ENCODE measurements around the gene BTBD9. TPM values are rescaled to one million over a fixed set of nuclear protein-coding genes. Genes with fewer than 3 reads are reported as not detected.

BTBD9 gene
- total RNA-seq, 1 experiment from 2014 or later = 4.3 TPM

DNA sequence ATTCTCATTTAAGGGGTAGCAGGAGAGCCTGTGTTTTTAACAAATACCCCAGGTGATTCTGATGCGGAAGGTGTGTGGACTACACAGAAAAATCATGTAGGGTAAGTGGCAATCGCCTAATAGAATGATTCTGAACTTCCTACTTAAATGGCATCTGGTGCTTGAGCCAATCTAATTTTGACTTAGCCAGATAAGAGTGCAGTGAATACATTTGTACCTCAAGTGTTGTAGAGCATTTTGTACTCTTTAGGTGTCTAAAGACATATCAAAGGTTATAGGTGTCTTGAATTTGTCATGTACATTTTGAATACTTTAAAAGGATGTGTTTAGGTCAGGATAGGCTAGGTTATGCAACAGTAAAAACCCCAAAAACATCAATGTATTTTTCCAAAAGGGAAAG, 10.0 kb upstream of the BTBD9 start:
- H4K20me1 ChIP-seq (ENCODE audit: low read length) = no peaks in the 10 kb centered on the region
- ChIA-PET POLR2A (ENCODE audit: unreplicated experiment) (no interaction called here), CTCF (no interaction called here)
- BruUV-seq (replicated peaks) = no TSS peak
- no peak for DNase-seq
- ATAC-seq = no peak
- H3K36me3 ChIP-seq (ENCODE audit: low read depth, low read length) = no peaks in the 10 kb centered on the region
- no peaks in the 10 kb centered on the region for H3K79me2 ChIP-seq (ENCODE audit: low read length)
- H3K9me3 ChIP-seq (ENCODE audit: low read length) = no peaks in the 10 kb centered on the region
- intact Hi-C loops (cut with micrococcal nuclease) = no loop called here
- no peak overlapping the region for H3K4me3 ChIP-seq (ENCODE audit: low read length)
- H3F3A ChIP-seq (ENCODE audit: low read length, unreplicated experiment) = no peaks in the 10 kb centered on the region
- no peak overlapping the region for H2AFZ ChIP-seq (ENCODE audit: low read length)
- no peaks in the 10 kb centered on the region for H3K27me3 ChIP-seq (ENCODE audit: low read length)
- no peak overlapping the region for H3K4me2 ChIP-seq (ENCODE audit: low read length)
- H3K4me1 ChIP-seq (ENCODE audit: insufficient read depth, low read length) = peaks cover 10% of the 10 kb centered on the region
- H3K9me2 ChIP-seq (replicated peaks; ENCODE audit: low read length) = no peaks in the 10 kb centered on the region
- TF ChIP-seq EZH2 (IDR thresholded peaks at IDR 0.05; ENCODE audit: low read length, unreplicated experiment) (no peak), EZH2phosphoT487 (IDR thresholded peaks at IDR 0.05; ENCODE audit: borderline replicate concordance, low read length) (no peak), CTCF (conservative IDR thresholded peaks at IDR 0.05; ENCODE audit: low read depth, low read length) (no peak)
- no peak overlapping the region for H3K27ac ChIP-seq (ENCODE audit: low read length)
- H3K9ac ChIP-seq (ENCODE audit: low read length) = no peak overlapping the region

GRCh38 chr6:38648629-38649028, 8.9 kb upstream of the BTBD9 start:
- ChIA-PET POLR2A (ENCODE audit: unreplicated experiment) (no interaction called here), CTCF (interaction anchor here (0.6 kb wide), 1 partner anchor 155 kb away, joined by 7 read pairs; no protein-coding TSS in a partner anchor)
- Histone ChIP-seq H3K27me3 (ENCODE audit: low read length) (no peaks in the 10 kb centered on the region), H3K27ac (ENCODE audit: low read length) (no peak overlapping the region), H4K20me1 (ENCODE audit: low read length) (no peaks in the 10 kb centered on the region), H3K9me2 (replicated peaks; ENCODE audit: low read length) (no peaks in the 10 kb centered on the region), H3K9ac (ENCODE audit: low read length) (no peak overlapping the region), H3F3A (ENCODE audit: low read length, unreplicated experiment) (no peaks in the 10 kb centered on the region), H3K4me1 (ENCODE audit: insufficient read depth, low read length) (peaks cover 10% of the 10 kb centered on the region), H2AFZ (ENCODE audit: low read length) (no peak overlapping the region), H3K4me2 (ENCODE audit: low read length) (no peak overlapping the region), H3K36me3 (ENCODE audit: low read depth, low read length) (no peaks in the 10 kb centered on the region), H3K79me2 (ENCODE audit: low read length) (no peaks in the 10 kb centered on the region), H3K9me3 (ENCODE audit: low read length) (no peaks in the 10 kb centered on the region), H3K4me3 (ENCODE audit: low read length) (no peak overlapping the region)
- intact Hi-C loops (cut with micrococcal nuclease) = no loop called here
- DNase-seq (no peak), ATAC-seq (no peak)
- BruUV-seq (replicated peaks) = no TSS peak
- TF ChIP-seq CTCF (conservative IDR thresholded peaks at IDR 0.05; ENCODE audit: low read depth, low read length) (no peak), EZH2 (IDR thresholded peaks at IDR 0.05; ENCODE audit: low read length, unreplicated experiment) (no peak), EZH2phosphoT487 (IDR thresholded peaks at IDR 0.05; ENCODE audit: borderline replicate concordance, low read length) (no peak)

GRCh38 chr6:38646166-38646878, 6.6 kb upstream of the BTBD9 start:
- ATAC-seq = peak; percentile 25; the same call in 1 of the 2 replicates
- Histone ChIP-seq H2AFZ (ENCODE audit: low read length) (no peak overlapping the region), H3K27ac (ENCODE audit: low read length) (no peak overlapping the region), H3K4me1 (ENCODE audit: insufficient read depth, low read length) (peaks cover 7% of the 10 kb centered on the region), H3K4me2 (ENCODE audit: low read length) (no peak overlapping the region), H4K20me1 (ENCODE audit: low read length) (no peaks in the 10 kb centered on the region), H3K79me2 (ENCODE audit: low read length) (no peaks in the 10 kb centered on the region), H3K9me2 (replicated peaks; ENCODE audit: low read length) (no peaks in the 10 kb centered on the region), H3K36me3 (ENCODE audit: low read depth, low read length) (no peaks in the 10 kb centered on the region), H3F3A (ENCODE audit: low read length, unreplicated experiment) (no peaks in the 10 kb centered on the region), H3K27me3 (ENCODE audit: low read length) (no peaks in the 10 kb centered on the region), H3K9ac (ENCODE audit: low read length) (no peak overlapping the region), H3K9me3 (ENCODE audit: low read length) (no peaks in the 10 kb centered on the region), H3K4me3 (ENCODE audit: low read length) (no peak overlapping the region)
- CTCF ChIA-PET = no interaction called here
- POLR2A ChIA-PET (ENCODE audit: unreplicated experiment) = no interaction called here
- TF ChIP-seq EZH2 (IDR thresholded peaks at IDR 0.05; ENCODE audit: low read length, unreplicated experiment) (no peak), CTCF (conservative IDR thresholded peaks at IDR 0.05; ENCODE audit: low read depth, low read length) (no peak), EZH2phosphoT487 (IDR thresholded peaks at IDR 0.05; ENCODE audit: borderline replicate concordance, low read length) (no peak)
- DNase-seq = no peak
- no TSS peak for BruUV-seq (replicated peaks)
- intact Hi-C loops (cut with micrococcal nuclease) = no loop called here

Measured in PC-3 (cell line).